Epidermal melanocyte (primary cell): ENCODE results near the gene TEX10.

Experiments
- DNase-seq: peaks from one replicate; pipeline ENCODE4 v3.0.0; 2011; ENCODE audit warnings: low spot score; ENCODE audit not compliant: insufficient read length

Gene TEX10

GRCh38 chr9:100285080-100285479, 67.7 kb downstream of the TEX10 start:
- no peak for DNase-seq

GRCh38 chr9:100284247-100284646, 68.5 kb downstream of the TEX10 start:
- no peak for DNase-seq

GRCh38 chr9:100282388-100282719, 70.4 kb downstream of the TEX10 start:
- no peak for DNase-seq

GRCh38 chr9:100281676-100282387, 70.9 kb downstream of the TEX10 start:
- DNase-seq = no peak

GRCh38 chr9:100281066-100281465, 71.7 kb downstream of the TEX10 start:
- no peak for DNase-seq

- DNase-seq = no peak
These were observed 75.4 kb downstream of the TEX10 start for GRCh38 chr9:100277166-100277979.

- no peak for DNase-seq
These were observed 83.1 kb downstream of the TEX10 start for GRCh38 chr9:100269656-100270055.

- no peak for DNase-seq
These were observed 84.5 kb downstream of the TEX10 start for GRCh38 chr9:100268271-100268670.

- DNase-seq = no peak
These were observed 85.5 kb downstream of the TEX10 start for GRCh38 chr9:100267211-100267610.
